22Rv1 (cell line): ENCODE results near the gene HDLBP.

Experiments
- CTCF ChIP-seq: fragments of 450-650 bp; IDR thresholded peaks from 2 replicates; pipeline ENCODE4 v1.5.1; 2017; ENCODE audit warnings: mild to moderate bottlenecking
- ZFX ChIP-seq: fragments of 450-650 bp; IDR thresholded peaks from 2 replicates; pipeline ENCODE4 v1.6.1; 2017; ENCODE audit warnings: antibody characterized with exemption, borderline replicate concordance

GRCh38 chr2:241330616-241330981 is 15.1 kb upstream of the HDLBP start:
- no peak for TF ChIP-seq CTCF
- no peak for TF ChIP-seq ZFX
